GM21717 (cell line): ENCODE results near the gene COMT.
"Not testable (repeated sequence)": the region's sequence is repeated elsewhere in the genome, so short reads cannot be mapped to it uniquely, and the experiment has no call there.

Experiments used
- ATAC-seq: cut with Tn5 transposase; IDR thresholded peaks from one replicate; pipeline ENCODE4 v1.9.1; 2021; ENCODE audit warnings: mild to moderate bottlenecking, moderate library complexity; ENCODE audit not compliant: unreplicated experiment

COMT gene

GRCh38 chr22:19928207-19928606 lies 13.4 kb upstream of the COMT start:
- ATAC-seq, result no peak

- no peak for ATAC-seq
Measured at GRCh38 chr22:19929586-19930550, 11.7 kb upstream of the COMT start.

GRCh38 chr22:19930551-19931486 lies 10.8 kb upstream of the COMT start:
- no peak for ATAC-seq

- ATAC-seq, result no peak
Measured at GRCh38 chr22:19931514-19931913, 10.1 kb upstream of the COMT start.

- no peak for ATAC-seq
Measured at GRCh38 chr22:19932367-19933206, 9.0 kb upstream of the COMT start.

- ATAC-seq, result no peak
Measured at GRCh38 chr22:19933341-19934241, 8.0 kb upstream of the COMT start.

GRCh38 chr22:19935123-19935718 lies 6.4 kb upstream of the COMT start:
- not testable (repeated sequence) for ATAC-seq

GRCh38 chr22:19936513-19936912 lies 5.1 kb upstream of the COMT start:
- no peak for ATAC-seq

GRCh38 chr22:19937616-19938473 lies 3.7 kb upstream of the COMT start:
- no peak for ATAC-seq

GRCh38 chr22:19940536-19941364 lies 822 bp upstream of the COMT start:
- ATAC-seq, result no peak

GRCh38 chr22:19942157-19943081 lies 847 bp downstream of the COMT start:
- no peak for ATAC-seq

- ATAC-seq, result no peak
Measured at GRCh38 chr22:19943082-19944026, 1.8 kb downstream of the COMT start.

- ATAC-seq, result no peak
Measured at GRCh38 chr22:19948057-19948760, 6.6 kb downstream of the COMT start.

- ATAC-seq, result no peak
Measured at GRCh38 chr22:19951346-19951745, 9.8 kb downstream of the COMT start.
